HG03025 (cell line): ENCODE data around the gene LGR5.
"Not testable (repeated sequence)": the region's sequence is repeated elsewhere in the genome, so short reads cannot be mapped to it uniquely, and the experiment has no call there.

Experiments
- ATAC-seq: cut with Tn5 transposase; IDR thresholded peaks from one replicate; pipeline ENCODE4 v1.9.1; 2021; ENCODE audit warnings: mild to moderate bottlenecking, moderate library complexity; ENCODE audit not compliant: unreplicated experiment, low FRiP score

LGR5 gene

GRCh38 chr12:71536939-71537622 is 97.5 kb downstream of the LGR5 start:
- ATAC-seq: peak; percentile 25

GRCh38 chr12:71538807-71539206 is 99.2 kb downstream of the LGR5 start:
- no peak for ATAC-seq

- ATAC-seq: no peak
Measured at GRCh38 chr12:71541583-71541982, 102.0 kb downstream of the LGR5 start.

GRCh38 chr12:71546322-71546861 is 106.8 kb downstream of the LGR5 start:
- ATAC-seq: no peak

- ATAC-seq: no peak
Measured at GRCh38 chr12:71548893-71549292, 109.3 kb downstream of the LGR5 start.

GRCh38 chr12:71551529-71551928 is 111.9 kb downstream of the LGR5 start:
- ATAC-seq: no peak

GRCh38 chr12:71552728-71553501 is 113.3 kb downstream of the LGR5 start:
- ATAC-seq: no peak

- ATAC-seq: no peak
Measured at GRCh38 chr12:71555191-71555590, 115.6 kb downstream of the LGR5 start.

- not testable (repeated sequence) for ATAC-seq
Measured at GRCh38 chr12:71555789-71556188, 116.2 kb downstream of the LGR5 start.

- no peak for ATAC-seq
Measured at GRCh38 chr12:71556448-71556847, 116.8 kb downstream of the LGR5 start.

GRCh38 chr12:71556875-71557274 is 117.3 kb downstream of the LGR5 start:
- ATAC-seq: no peak

- no peak for ATAC-seq
Measured at GRCh38 chr12:71558445-71558844, 118.8 kb downstream of the LGR5 start.

- no peak for ATAC-seq
Measured at GRCh38 chr12:71562676-71563595, 123.3 kb downstream of the LGR5 start.

- no peak for ATAC-seq
Measured at GRCh38 chr12:71565535-71565934, 125.9 kb downstream of the LGR5 start.

GRCh38 chr12:71566655-71567054 is 127.1 kb downstream of the LGR5 start:
- no peak for ATAC-seq

- no peak for ATAC-seq
Measured at GRCh38 chr12:71567537-71567936, 127.9 kb downstream of the LGR5 start.

GRCh38 chr12:71569885-71570284 is 130.3 kb downstream of the LGR5 start:
- ATAC-seq: not testable (repeated sequence)

- ATAC-seq: no peak
Measured at GRCh38 chr12:71576496-71576895, 136.9 kb downstream of the LGR5 start.

- ATAC-seq: no peak
Measured at GRCh38 chr12:71578694-71579258, 139.2 kb downstream of the LGR5 start.

- no peak for ATAC-seq
Measured at GRCh38 chr12:71581206-71581605, 141.6 kb downstream of the LGR5 start.
